AML-193 (cell line): ENCODE results near the gene MAMLD1.

Experiments used
- DNase-seq, 2 experiments: peaks; one replicate each; lab custom pipeline; 2025; lab: John Stamatoyannopoulos, UW

Gene MAMLD1

GRCh38 chrX:150502979-150503897, 140.1 kb downstream of the MAMLD1 start:
- DNase-seq = no peak

- DNase-seq = no peak
Measured at GRCh38 chrX:150503898-150504219, 140.7 kb downstream of the MAMLD1 start.

GRCh38 chrX:150504397-150505182, 141.5 kb downstream of the MAMLD1 start:
- DNase-seq = no peak

GRCh38 chrX:150506020-150506419, 142.9 kb downstream of the MAMLD1 start:
- no peak for DNase-seq

GRCh38 chrX:150506486-150506885, 143.4 kb downstream of the MAMLD1 start:
- DNase-seq = no peak

GRCh38 chrX:150507251-150507856, 144.2 kb downstream of the MAMLD1 start:
- DNase-seq = no peak

- DNase-seq = no peak
Measured at GRCh38 chrX:150508018-150508417, 144.9 kb downstream of the MAMLD1 start.

- DNase-seq = no peak
Measured at GRCh38 chrX:150508451-150509367, 145.6 kb downstream of the MAMLD1 start.

GRCh38 chrX:150509703-150510102, 146.6 kb downstream of the MAMLD1 start:
- DNase-seq = no peak

- no peak for DNase-seq
Measured at GRCh38 chrX:150512461-150512901, 149.4 kb downstream of the MAMLD1 start.

- no peak for DNase-seq
Measured at GRCh38 chrX:150513544-150513943, 150.4 kb downstream of the MAMLD1 start.

GRCh38 chrX:150514462-150514861, 151.3 kb downstream of the MAMLD1 start:
- DNase-seq = no peak

- DNase-seq = no peak
Measured at GRCh38 chrX:150515801-150516200, 152.7 kb downstream of the MAMLD1 start.

- DNase-seq = no peak
Measured at GRCh38 chrX:150517303-150517910, 154.3 kb downstream of the MAMLD1 start.

- DNase-seq = no peak
Measured at GRCh38 chrX:150522494-150522893, 159.4 kb downstream of the MAMLD1 start.

- DNase-seq = no peak
Measured at GRCh38 chrX:150525061-150525919, 162.2 kb downstream of the MAMLD1 start.

GRCh38 chrX:150526692-150527091, 163.6 kb downstream of the MAMLD1 start:
- DNase-seq = no peak

GRCh38 chrX:150527108-150527507, 164.0 kb downstream of the MAMLD1 start:
- no peak for DNase-seq

GRCh38 chrX:150529587-150529986, 166.5 kb downstream of the MAMLD1 start:
- no peak for DNase-seq

GRCh38 chrX:150530821-150531220, 167.7 kb downstream of the MAMLD1 start:
- no peak for DNase-seq
